ENCODE measurements around the gene SMYD2. TPM values are rescaled to one million over a fixed set of nuclear protein-coding genes. Genes with fewer than 3 reads are reported as not detected.

Gene SMYD2
- total and polyA plus RNA-seq, 3 donors from 2014 or later: 73.9 to 89.4 (median 75.5) TPM

DNA sequence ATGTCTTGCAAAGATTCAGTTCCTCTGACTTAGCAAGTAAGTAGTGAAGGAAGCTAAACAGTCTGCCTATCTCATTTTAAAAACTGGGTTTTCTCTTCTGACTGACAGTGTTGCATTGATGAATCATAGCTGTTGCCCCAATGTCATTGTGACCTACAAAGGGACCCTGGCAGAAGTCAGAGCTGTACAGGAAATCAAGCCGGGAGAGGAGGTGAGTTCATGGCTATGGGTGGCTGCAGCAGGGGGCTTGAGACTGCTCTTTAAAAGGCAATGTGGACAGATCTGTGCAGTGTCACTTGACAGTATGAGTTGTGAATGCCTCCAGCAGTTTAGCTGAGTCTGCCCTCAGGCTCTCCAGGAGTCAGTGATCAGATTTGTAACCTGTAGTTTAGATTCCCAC lies 46.6 kb downstream of the SMYD2 start:
- Histone ChIP-seq H3K27me3 (no peaks in the 10 kb centered on the region), H3K9me3 (no peaks in the 10 kb centered on the region), H3K4me3 (no peak overlapping the region), H3K36me3 (ENCODE audit: low read depth, missing control alignments) (no peaks in the 10 kb centered on the region), H3K4me1 (no peaks in the 10 kb centered on the region), H3K27ac (no peak overlapping the region)
- TF ChIP-seq POLR2A (IDR thresholded peaks at IDR 0.05): no peak
- TF ChIP-seq CTCF (IDR thresholded peaks at IDR 0.05): no peak
- 42 to 43% methylated on average over 1 of the region's 1 CpG for WGBS, 2 donors
- DNase-seq: no peak
- intact Hi-C loops (cut with DNase I; ENCODE audit: low total_unique reads): loop anchor here (5.0 kb wide), 1 partner anchor 65 kb away; no protein-coding TSS in a partner anchor

DNA sequence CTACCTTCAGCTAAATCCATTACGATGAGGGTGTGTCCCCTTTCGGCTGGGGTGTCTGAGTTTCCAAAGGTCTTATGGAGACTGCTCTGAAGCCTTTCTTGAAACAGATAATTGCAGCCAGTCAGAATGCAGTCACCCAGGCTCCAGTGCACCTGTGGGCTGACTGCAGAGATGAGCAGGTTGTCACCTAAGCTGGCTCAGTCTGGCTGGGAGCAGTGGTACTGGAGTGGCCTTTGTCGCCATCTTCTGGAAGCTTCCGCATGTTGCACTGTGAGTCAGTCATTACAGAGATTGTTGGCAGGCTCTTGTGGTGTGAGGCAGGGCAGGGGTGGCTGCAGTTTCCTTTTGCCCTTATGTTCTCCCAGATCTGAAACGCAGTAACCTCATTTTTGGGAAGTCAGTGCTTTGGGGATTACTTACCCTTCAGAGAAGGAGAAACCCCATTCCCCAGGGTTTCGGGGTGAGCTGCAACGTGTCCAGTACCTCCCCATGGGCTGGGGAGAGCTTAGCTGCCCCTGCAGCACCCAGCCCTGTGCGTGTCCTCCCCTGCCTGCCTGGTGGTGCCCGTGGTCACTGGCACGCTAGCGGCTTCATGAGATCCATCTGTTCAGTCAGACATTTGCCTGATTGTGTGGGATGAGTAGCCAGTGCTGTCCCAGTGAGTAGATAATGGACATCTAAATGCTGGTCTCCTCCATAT lies 48.0 kb downstream of the SMYD2 start:
- 53 to 54% methylated on average over 5 to 11 of the region's 11 CpGs for WGBS, 2 donors
- intact Hi-C loops (cut with DNase I; ENCODE audit: low total_unique reads): loop anchor here (5.0 kb wide), 1 partner anchor 67 kb away; no protein-coding TSS in a partner anchor

GRCh38 chr1:214329470-214330220 lies 48.7 kb downstream of the SMYD2 start:
- H3K4me1 ChIP-seq: peaks cover 4% of the 10 kb centered on the region
- no peaks in the 10 kb centered on the region for H3K9me3 ChIP-seq
- H3K27ac ChIP-seq: no peak overlapping the region
- WGBS, 2 donors: 92 to 94% methylated on average over 14 to 20 of the region's 20 CpGs
- no peaks in the 10 kb centered on the region for H3K27me3 ChIP-seq
- no peaks in the 10 kb centered on the region for H3K36me3 ChIP-seq (ENCODE audit: low read depth, missing control alignments)
- no peak for DNase-seq
- TF ChIP-seq CTCF (IDR thresholded peaks at IDR 0.05) (no peak), POLR2A (IDR thresholded peaks at IDR 0.05) (no peak)
- intact Hi-C loops (cut with DNase I; ENCODE audit: low total_unique reads): loop anchor here (5.0 kb wide), 2 partner anchors 67 to 258 kb away; no protein-coding TSS in a partner anchor
- no peak overlapping the region for H3K4me3 ChIP-seq

More for the DNA sequence above, 48.0 kb downstream of the SMYD2 start:
- peaks cover 4% of the 10 kb centered on the region for H3K4me1 ChIP-seq
- no peaks in the 10 kb centered on the region for H3K27me3 ChIP-seq
- peak; percentile 89 for DNase-seq
- no peak overlapping the region for H3K4me3 ChIP-seq
- H3K27ac ChIP-seq: no peak overlapping the region
- peak; percentile 63 to 83 (median 82) for TF ChIP-seq CTCF (IDR thresholded peaks at IDR 0.05)
- TF ChIP-seq POLR2A (IDR thresholded peaks at IDR 0.05): no peak
- H3K9me3 ChIP-seq: no peaks in the 10 kb centered on the region
- no peaks in the 10 kb centered on the region for H3K36me3 ChIP-seq (ENCODE audit: low read depth, missing control alignments)

GRCh38 chr1:214330222-214330621 lies 49.3 kb downstream of the SMYD2 start:
- 86 to 88% methylated on average over 3 of the region's 3 CpGs for WGBS, 2 donors
- H3K9me3 ChIP-seq: no peaks in the 10 kb centered on the region
- H3K27ac ChIP-seq: no peak overlapping the region
- TF ChIP-seq POLR2A (IDR thresholded peaks at IDR 0.05) (no peak), CTCF (IDR thresholded peaks at IDR 0.05) (no peak)
- peaks cover 4% of the 10 kb centered on the region for H3K4me1 ChIP-seq
- no peak for DNase-seq
- no peaks in the 10 kb centered on the region for H3K27me3 ChIP-seq
- intact Hi-C loops (cut with DNase I; ENCODE audit: low total_unique reads): loop anchor here (5.0 kb wide), 1 partner anchor 257 kb away; no protein-coding TSS in a partner anchor
- no peaks in the 10 kb centered on the region for H3K36me3 ChIP-seq (ENCODE audit: low read depth, missing control alignments)
- H3K4me3 ChIP-seq: no peak overlapping the region

Measured in testis (tissue), 3 donors.